Colonic mucosa (tissue), 4 donors: ENCODE measurements around the gene ITGB1BP1. TPM values are rescaled to one million over a fixed set of nuclear protein-coding genes. Genes with fewer than 3 reads are reported as not detected.

Source experiments
- DNase-seq: peaks from one replicate; pipeline ENCODE4 v3.0.0-alpha.2; 2020
- H3K27ac ChIP-seq: fragments of 200-600 bp; one replicate; pipeline ENCODE4 v1.8.0; 2021
- H3K27me3 ChIP-seq: fragments of 200-600 bp; one replicate; pipeline ENCODE4 v1.8.0; 2021
- H3K36me3 ChIP-seq: fragments of 200-600 bp; one replicate; pipeline ENCODE4 v1.8.0; 2021
- H3K4me1 ChIP-seq: fragments of 200-600 bp; one replicate; pipeline ENCODE4 v1.8.0; 2021; ENCODE audit warnings: mild to moderate bottlenecking
- H3K4me3 ChIP-seq: fragments of 200-600 bp; one replicate; pipeline ENCODE4 v1.8.0; 2021
- H3K9ac ChIP-seq, 2 donors: one replicate each; pipeline ENCODE4 v1.7.0; 2013; ENCODE audit warnings: control low read depth in 2 of 2, low read depth in 2 of 2, low read length in 2 of 2
- H3K9me3 ChIP-seq: fragments of 200-600 bp; one replicate; pipeline ENCODE4 v1.8.0; 2021
- CTCF ChIP-seq: fragments of 200-600 bp; IDR thresholded peaks from one replicate; pipeline ENCODE4 v1.8.0; 2022; ENCODE audit warnings: antibody characterized with exemption, mild to moderate bottlenecking
- intact Hi-C: fragments of 100-400 bp; cut with DNase I; formaldehyde crosslinking; loops from one replicate; pipeline ENCODE4 v1.14.1; 2022
- total RNA-seq, 2 donors: library from RNA; stranded (reverse); fragmentation: NEBNext Ultra II Directional in 1 of 2; extraction: Animal tissue kit (Norgen Biotek cat#: 25700) in 1 of 2; gene quantifications; one replicate each; pipeline ENCODE4 v1.2.1, GENCODE V29; 2021
- donor health status: healthy.
- donor health status: DM: no; HTN: no; CAD: no.
- donor health status: DM: no; HTN: no; CAD: no.

The ITGB1BP1 gene
- total RNA-seq, 2 donors from 2014 or later, result 57.5 to 58.5 TPM

- no peak for DNase-seq
- Histone ChIP-seq H3K4me3 (no peak overlapping the region), H3K27ac (no peak overlapping the region), H3K27me3 (no peaks in the 10 kb centered on the region), H3K9me3 (no peaks in the 10 kb centered on the region), H3K9ac (no peak overlapping the region), H3K4me1 (no peaks in the 10 kb centered on the region), H3K36me3 (no peaks in the 10 kb centered on the region)
- intact Hi-C loops, result no loop called here
- no peak for TF ChIP-seq CTCF
Measured at GRCh38 chr2:9388950-9389911, 34.1 kb downstream of the ITGB1BP1 start.

- Histone ChIP-seq H3K36me3 (no peaks in the 10 kb centered on the region), H3K9me3 (no peaks in the 10 kb centered on the region), H3K4me3 (no peak overlapping the region), H3K4me1 (no peaks in the 10 kb centered on the region), H3K27ac (no peak overlapping the region), H3K9ac (no peak overlapping the region), H3K27me3 (no peaks in the 10 kb centered on the region)
- no peak for TF ChIP-seq CTCF
- intact Hi-C loops, result no loop called here
- DNase-seq, result no peak
Measured at GRCh38 chr2:9388199-9388681, 35.1 kb downstream of the ITGB1BP1 start.

DNA sequence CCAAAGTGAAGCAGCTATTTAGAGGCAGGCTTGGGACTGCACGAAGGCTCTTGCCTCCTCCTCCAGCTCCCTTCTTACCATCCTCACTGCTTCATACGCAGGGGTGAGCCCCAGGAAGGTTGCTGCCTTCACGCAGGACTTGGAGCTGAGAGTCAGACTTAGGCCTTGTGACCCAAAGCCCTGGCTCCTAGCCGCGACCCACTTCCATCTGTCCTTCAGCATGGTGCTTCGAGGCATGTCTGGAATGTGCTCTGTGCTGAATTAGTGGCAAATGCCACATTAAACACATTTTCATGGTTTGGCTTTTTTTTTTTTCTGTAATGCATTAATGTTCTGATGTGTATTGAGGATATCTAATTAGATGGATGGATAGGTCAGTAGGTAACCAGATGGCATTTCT, 37.5 kb downstream of the ITGB1BP1 start:
- DNase-seq, result no peak
- H3K27me3 ChIP-seq, result no peaks in the 10 kb centered on the region
- peaks cover 3% of the 10 kb centered on the region for H3K4me1 ChIP-seq
- H3K4me3 ChIP-seq, result no peak overlapping the region
- TF ChIP-seq CTCF, result no peak
- H3K36me3 ChIP-seq, result no peaks in the 10 kb centered on the region
- no peak overlapping the region for H3K27ac ChIP-seq
- no peak overlapping the region for H3K9ac ChIP-seq
- no peaks in the 10 kb centered on the region for H3K9me3 ChIP-seq
- intact Hi-C loops, result no loop called here

DNA sequence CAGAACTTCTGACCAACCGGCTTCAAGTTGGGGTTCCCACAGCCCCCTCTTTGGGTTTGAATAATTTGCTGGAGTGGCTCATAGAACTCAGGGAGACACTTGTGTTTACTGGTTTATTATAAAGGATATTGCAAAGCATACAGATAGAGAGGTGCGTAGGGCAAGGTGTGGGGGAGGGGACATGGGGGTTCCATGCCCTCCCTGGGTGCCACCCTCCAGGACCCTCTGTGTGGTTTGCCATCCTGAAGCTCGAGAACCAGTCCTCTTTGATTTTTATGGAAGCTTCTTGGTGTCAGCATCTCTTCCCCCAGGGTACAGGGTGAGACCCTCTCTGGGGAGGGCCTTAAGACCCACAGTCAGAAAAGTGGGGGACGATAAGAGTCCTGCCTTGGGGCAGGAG, 38.8 kb downstream of the ITGB1BP1 start:
- H3K36me3 ChIP-seq, result no peaks in the 10 kb centered on the region
- no peak overlapping the region for H3K4me3 ChIP-seq
- no peaks in the 10 kb centered on the region for H3K9me3 ChIP-seq
- intact Hi-C loops, result no loop called here
- H3K27me3 ChIP-seq, result no peaks in the 10 kb centered on the region
- TF ChIP-seq CTCF, result no peak
- no peak overlapping the region for H3K9ac ChIP-seq
- DNase-seq, result no peak
- H3K4me1 ChIP-seq, result peaks cover 6% of the 10 kb centered on the region
- no peak overlapping the region for H3K27ac ChIP-seq

GRCh38 chr2:9382604-9383235, 40.6 kb downstream of the ITGB1BP1 start:
- DNase-seq, result no peak
- Histone ChIP-seq H3K27me3 (no peaks in the 10 kb centered on the region), H3K4me3 (no peak overlapping the region), H3K9ac (no peak overlapping the region), H3K9me3 (no peaks in the 10 kb centered on the region), H3K4me1 (peaks cover 6% of the 10 kb centered on the region), H3K27ac (no peak overlapping the region), H3K36me3 (no peaks in the 10 kb centered on the region)
- intact Hi-C loops, result no loop called here
- no peak for TF ChIP-seq CTCF
